Psoas muscle (tissue), 8 donors: ENCODE results near the gene FXYD2. TPM values are rescaled to one million over a fixed set of nuclear protein-coding genes. Genes with fewer than 3 reads are reported as not detected.

Experiments
- ATAC-seq, 4 donors: fragments of 200-7000 bp; cut with Tn5 transposase; one replicate each; pipeline ENCODE4 v1.9.1; 2020; ENCODE audit warnings: moderate library complexity in 3 of 4, mild to moderate bottlenecking in 2 of 4
- DNase-seq, 2 donors: peaks; one replicate each; pipeline ENCODE4 v3.0.0-alpha.2; 2020
- H3K27ac ChIP-seq: fragments of 200-600 bp; one replicate; pipeline ENCODE4 v1.8.0; 2022
- H3K27me3 ChIP-seq, 3 donors: fragments of 200-600 bp in 1 of 3; one replicate each; pipeline versions ENCODE4 v1.6.1 to v1.8.0; 2013 to 2022; ENCODE audit warnings: low read length in 2 of 3, mild to moderate bottlenecking in 2 of 3, moderate library complexity in 1 of 3; ENCODE audit not compliant: insufficient read depth in 3 of 3
- H3K36me3 ChIP-seq, 2 donors: fragments of 200-600 bp in 1 of 2; one replicate each; pipeline versions ENCODE4 v1.6.1 to v1.8.0; 2013 to 2022; ENCODE audit warnings: low read depth in 1 of 2, mild to moderate bottlenecking in 1 of 2, moderate library complexity in 1 of 2; ENCODE audit not compliant: insufficient read depth in 1 of 2
- H3K4me1 ChIP-seq: fragments of 200-600 bp; one replicate; pipeline ENCODE4 v1.8.0; 2022
- H3K4me3 ChIP-seq: fragments of 200-600 bp; one replicate; pipeline ENCODE4 v1.8.0; 2022; ENCODE audit warnings: mild to moderate bottlenecking
- H3K9me3 ChIP-seq: fragments of 200-600 bp; one replicate; pipeline ENCODE4 v1.8.0; 2022
- WGBS, 3 donors: extraction: QIAGEN DNeasy Blood & Tissue Kit; methylation state at CpG; one replicate each; pipeline versions ENCODE4 v1.1.6 to v1.1.7; 2013; 5-methylcytosine and 5-hydroxymethylcytosine counted together
- intact Hi-C, 2 donors: fragments of 100-400 bp; cut with DNase I; formaldehyde crosslinking; loops; one replicate each; pipeline versions ENCODE4 v1.11.0 to v1.14.2; 2022
- polyA plus RNA-seq, 3 donors: library from polyadenylated mRNA; stranded (reverse); fragments of 200-250 nt; gene quantifications; one replicate each; pipeline ENCODE4 v1.2.3, GENCODE V29; 2013
- total RNA-seq, 4 donors: library from RNA; stranded (reverse); fragmentation: NEBNext Ultra II Directional in 2 of 4; extraction: Animal tissue kit (Norgen Biotek cat#: 25700) in 2 of 4; gene quantifications; one replicate each; pipeline versions ENCODE4 v1.2.1 to v1.2.4, GENCODE V29; 2021 to 2023
- TF ChIP-seq, protein P1 (sequence below): fragments of 200-600 bp; IDR thresholded peaks from one replicate; pipeline ENCODE4 v1.8.0; 2022; ENCODE audit warnings: antibody characterized with exemption
- donor health status: healthy with polysubstance abuse.
- donor health status: DM: no; HTN: no; CAD: no; lungs with moderate emphysema.
- donor health status: Bipolar disorder and iron deficiency.
- donor health status: healthy.
- donor health status: DM: yes; HTN: yes; CAD: no.
- donor health status: DM: no; HTN: no; CAD: no.
- donor health status: DM: no; HTN: no; CAD: no.
- donor health status: DM: yes; HTN: yes; CAD: no.

The FXYD2 gene
- total and polyA plus RNA-seq, 7 donors: 0.17 to 0.69 (median 0.42) TPM; not detected in 2

DNA sequence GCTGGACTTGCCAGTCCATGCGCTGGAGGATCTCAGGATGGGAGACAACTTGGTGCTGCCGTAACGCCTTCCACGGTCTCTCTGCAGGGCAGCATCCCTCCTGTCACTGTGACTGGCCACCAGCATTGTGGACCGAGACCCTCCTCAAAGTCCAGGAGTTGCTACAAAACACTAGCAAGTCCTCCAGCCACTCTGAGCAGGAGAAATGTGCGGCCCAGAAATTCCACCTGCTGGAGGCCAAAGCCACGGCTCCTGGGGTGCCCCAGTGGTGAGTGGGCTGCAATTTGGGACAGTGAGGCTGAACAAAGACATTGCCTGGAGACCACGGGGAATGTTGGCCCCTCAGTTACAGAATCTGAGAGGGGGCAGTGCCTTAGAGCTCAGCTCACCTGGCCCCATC is 20.6 kb downstream of the FXYD2 start:
- Histone ChIP-seq H3K27ac (no peak overlapping the region), H3K9me3 (no peaks in the 10 kb centered on the region), H3K4me3 (no peak overlapping the region), H3K4me1 (no peaks in the 10 kb centered on the region), H3K36me3 (no peaks in the 10 kb centered on the region), H3K27me3 (peaks cover 0 to 15% (median 0%) of the 10 kb centered on the region in 3 donors)
- intact Hi-C loops: no loop called here
- no peak for DNase-seq
- TF ChIP-seq, protein P1, sequence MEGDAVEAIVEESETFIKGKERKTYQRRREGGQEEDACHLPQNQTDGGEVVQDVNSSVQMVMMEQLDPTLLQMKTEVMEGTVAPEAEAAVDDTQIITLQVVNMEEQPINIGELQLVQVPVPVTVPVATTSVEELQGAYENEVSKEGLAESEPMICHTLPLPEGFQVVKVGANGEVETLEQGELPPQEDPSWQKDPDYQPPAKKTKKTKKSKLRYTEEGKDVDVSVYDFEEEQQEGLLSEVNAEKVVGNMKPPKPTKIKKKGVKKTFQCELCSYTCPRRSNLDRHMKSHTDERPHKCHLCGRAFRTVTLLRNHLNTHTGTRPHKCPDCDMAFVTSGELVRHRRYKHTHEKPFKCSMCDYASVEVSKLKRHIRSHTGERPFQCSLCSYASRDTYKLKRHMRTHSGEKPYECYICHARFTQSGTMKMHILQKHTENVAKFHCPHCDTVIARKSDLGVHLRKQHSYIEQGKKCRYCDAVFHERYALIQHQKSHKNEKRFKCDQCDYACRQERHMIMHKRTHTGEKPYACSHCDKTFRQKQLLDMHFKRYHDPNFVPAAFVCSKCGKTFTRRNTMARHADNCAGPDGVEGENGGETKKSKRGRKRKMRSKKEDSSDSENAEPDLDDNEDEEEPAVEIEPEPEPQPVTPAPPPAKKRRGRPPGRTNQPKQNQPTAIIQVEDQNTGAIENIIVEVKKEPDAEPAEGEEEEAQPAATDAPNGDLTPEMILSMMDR: no peak
- 91 to 96% (median 93%) methylated on average over 8 of the region's 8 CpGs for WGBS, 3 donors
- ATAC-seq: no peak

DNA sequence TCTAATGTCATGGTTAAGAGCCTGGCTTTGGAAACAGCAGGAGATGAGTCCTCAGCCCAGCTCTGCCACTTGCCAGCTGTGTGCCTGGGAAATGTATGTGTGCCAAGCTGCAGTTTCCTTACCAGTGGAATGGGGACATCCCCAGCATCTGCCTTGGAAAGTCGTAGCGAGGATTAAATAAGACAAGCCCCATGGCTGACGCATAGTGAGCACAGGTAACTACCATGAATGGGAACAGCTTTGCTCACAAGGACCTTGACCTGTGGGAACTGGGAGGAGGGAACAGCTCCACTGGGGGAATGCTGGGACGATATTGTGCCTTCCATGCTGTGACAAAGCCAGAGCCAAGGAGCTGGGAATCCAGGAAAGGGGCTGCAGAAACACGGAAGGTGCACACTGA is 24.9 kb downstream of the FXYD2 start:
- intact Hi-C loops: no loop called here
- ATAC-seq: no peak

DNA sequence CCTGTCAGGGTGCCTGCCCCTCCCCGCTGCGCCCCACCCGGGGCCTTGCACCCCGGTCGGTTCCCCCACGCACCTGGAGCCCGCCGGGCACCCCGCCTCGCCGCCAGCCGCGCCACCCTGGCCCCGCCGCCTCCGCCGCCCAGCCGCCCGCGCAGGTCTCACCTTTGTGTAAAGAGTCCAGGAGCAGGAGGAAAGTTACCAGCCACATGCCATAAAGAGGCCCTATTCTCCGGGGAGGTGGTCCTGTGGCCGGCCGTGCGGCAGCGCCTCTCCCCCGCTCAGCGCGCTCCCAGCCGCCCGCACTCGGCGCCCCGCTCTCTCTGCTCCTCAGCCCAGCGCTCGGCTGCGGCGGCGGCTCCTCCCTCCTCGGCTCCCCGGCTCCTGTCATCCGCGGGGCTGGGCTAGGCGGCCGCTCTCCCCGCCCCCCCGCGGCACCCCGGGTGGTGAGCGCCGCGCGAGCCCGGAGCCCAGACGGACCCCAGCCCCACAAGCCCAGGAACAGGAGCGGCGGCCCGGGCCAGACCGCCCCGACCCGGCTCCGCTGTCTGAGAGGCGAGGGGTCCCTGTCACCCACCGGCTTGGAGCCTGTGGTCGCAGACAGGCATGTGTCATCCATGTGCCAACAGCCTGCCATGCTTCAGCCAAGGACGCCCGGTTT is 27.5 kb downstream of the FXYD2 start, which contains the start of gene DSCAML1:
Gene DSCAML1, minus strand, starts transcription at position 345 of the 658 bp plus-strand sequence. Its CDS starts 137 bp downstream, at position 208.
- Histone ChIP-seq H3K4me3 (peak within 1 kb of the TSS; percentile 50), H3K27ac (no peak within 1 kb of the TSS), H3K27me3 (peaks cover 0 to 67% (median 20%) of the 10 kb centered on the region in 3 donors), H3K9me3 (no peaks in the 10 kb centered on the region), H3K4me1 (peaks cover 6% of the 10 kb centered on the region), H3K36me3 (no peaks in the 10 kb centered on the region)
- WGBS, 3 donors: 3 to 6% (median 4%) methylated on average over 34 to 66 of the region's 66 CpGs
- ATAC-seq (peak in 2 of 4 donors; percentile 30 to 58), DNase-seq (no peak)
- intact Hi-C loops: no loop called here
- TF ChIP-seq, protein P1: no peak

More for the DNA sequence above, 24.9 kb downstream of the FXYD2 start:
- H3K4me3 ChIP-seq: no peak overlapping the region
- WGBS, 3 donors: 48 to 54% (median 50%) methylated on average over 5 of the region's 5 CpGs
- peaks cover 6% of the 10 kb centered on the region for H3K4me1 ChIP-seq
- TF ChIP-seq, protein P1: no peak
- H3K27me3 ChIP-seq: peaks cover 0 to 47% (median 19%) of the 10 kb centered on the region in 3 donors
- no peak for DNase-seq
- no peaks in the 10 kb centered on the region for H3K36me3 ChIP-seq
- no peaks in the 10 kb centered on the region for H3K9me3 ChIP-seq
- H3K27ac ChIP-seq: no peak overlapping the region

DNA sequence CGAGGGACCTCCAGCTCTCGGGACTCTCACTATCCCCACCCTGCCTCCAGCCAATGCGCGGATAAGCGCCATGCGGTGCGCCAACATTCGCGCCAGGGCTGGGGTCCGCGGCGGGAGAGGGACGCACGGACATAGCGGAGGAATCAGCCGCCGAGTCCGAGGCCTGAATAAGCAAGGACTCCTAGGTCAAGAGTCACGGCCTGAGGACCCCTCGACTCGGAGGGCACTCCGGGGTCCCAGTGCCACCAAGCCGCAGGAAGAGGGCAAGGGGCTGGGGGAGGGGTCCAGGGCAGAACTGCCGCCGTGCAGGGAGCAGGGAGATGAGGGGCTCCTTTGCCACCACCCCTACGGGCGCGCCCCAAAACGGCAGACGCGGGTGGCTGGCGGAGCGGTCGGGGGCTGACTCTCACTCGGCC is 28.1 kb downstream of the FXYD2 start:
- no peak overlapping the region for H3K27ac ChIP-seq
- H3K4me1 ChIP-seq: peaks cover 6% of the 10 kb centered on the region
- H3K4me3 ChIP-seq: peak overlapping the region; percentile 50
- H3K36me3 ChIP-seq: no peaks in the 10 kb centered on the region
- ATAC-seq (peak in 1 of 4 donors; percentile 35), DNase-seq (no peak)
- intact Hi-C loops: no loop called here
- TF ChIP-seq, protein P1: no peak
- peaks cover 0 to 71% (median 20%) of the 10 kb centered on the region in 3 donors for H3K27me3 ChIP-seq
- H3K9me3 ChIP-seq: no peaks in the 10 kb centered on the region
- whole genome bisulfite sequencing, 3 donors: 1 to 3% (median 1%) methylated on average over 21 to 35 of the region's 35 CpGs
